Loucy (cell line): ENCODE data around the gene RAD52.

Experiments used
- H2AFZ ChIP-seq: fragments of 200-600 bp; sonication (generic); 2 replicates; pipeline ENCODE4 v1.6.0; 2016; ENCODE audit warnings: antibody characterized with exemption, mild to moderate bottlenecking, low read length, moderate library complexity
- H3F3A ChIP-seq: fragments of 200-600 bp; 2 replicates; pipeline ENCODE4 v1.6.0; 2016; ENCODE audit warnings: antibody characterized with exemption, low read depth, mild to moderate bottlenecking
- H3K27me3 ChIP-seq: fragments of 200-600 bp; sonication (generic); 2 replicates; pipeline ENCODE4 v1.6.1; 2014; ENCODE audit warnings: low read length, mild to moderate bottlenecking; ENCODE audit not compliant: insufficient read depth, poor library complexity, severe bottlenecking
- H3K36me3 ChIP-seq: fragments of 200-600 bp; sonication (generic); 2 replicates; pipeline ENCODE4 v1.6.1; 2016; ENCODE audit warnings: low read length; ENCODE audit not compliant: insufficient read depth
- H3K4me1 ChIP-seq: fragments of 200-600 bp; sonication (generic); 2 replicates; pipeline ENCODE4 v1.5.1; 2014; ENCODE audit warnings: low read length, mild to moderate bottlenecking; ENCODE audit not compliant: insufficient read depth, poor library complexity, severe bottlenecking
- H3K4me2 ChIP-seq: fragments of 200-600 bp; sonication (generic); 2 replicates; pipeline ENCODE4 v1.6.0; 2014; ENCODE audit warnings: antibody characterized with exemption, low read length, low read depth, mild to moderate bottlenecking; ENCODE audit not compliant: poor library complexity, severe bottlenecking
- H3K4me3 ChIP-seq: fragments of 200-600 bp; sonication (generic); 2 replicates; pipeline ENCODE4 v1.5.1; 2014; ENCODE audit warnings: low read length, mild to moderate bottlenecking, mixed read lengths; ENCODE audit not compliant: poor library complexity, severe bottlenecking
- H3K79me2 ChIP-seq: fragments of 200-600 bp; sonication (generic); 2 replicates; pipeline ENCODE4 v1.6.1; 2014; ENCODE audit warnings: low read length; ENCODE audit not compliant: insufficient read depth
- H3K9ac ChIP-seq: fragments of 200-600 bp; sonication (generic); 2 replicates; pipeline ENCODE4 v1.6.0; 2014; ENCODE audit warnings: mild to moderate bottlenecking, low read depth, low read length, moderate library complexity; ENCODE audit not compliant: poor library complexity, severe bottlenecking
- H3K9me2 ChIP-seq: fragments of 200-600 bp; sonication (generic); replicated peaks from 2 replicates; pipeline ENCODE4 v1.6.1; 2016; ENCODE audit warnings: low read depth, low read length, mixed read lengths
- H3K9me3 ChIP-seq: fragments of 200-600 bp; sonication (generic); 2 replicates; pipeline ENCODE4 v1.6.1; 2014; ENCODE audit warnings: mild to moderate bottlenecking, antibody characterized with exemption, low read length, low read depth; ENCODE audit not compliant: insufficient read depth
- H4K20me1 ChIP-seq: fragments of 200-600 bp; sonication (generic); 2 replicates; pipeline ENCODE4 v1.6.0; 2014; ENCODE audit warnings: antibody characterized with exemption, low read length, mild to moderate bottlenecking; ENCODE audit not compliant: insufficient read depth, poor library complexity, severe bottlenecking
- CTCF ChIP-seq: fragments of 200-600 bp; sonication (generic); conservative IDR thresholded peaks from 2 replicates; pipeline ENCODE4 v1.5.1; 2014; ENCODE audit warnings: mild to moderate bottlenecking, antibody characterized with exemption, low read length
- EZH2phosphoT487 ChIP-seq: fragments of 200-600 bp; IDR thresholded peaks from 2 replicates; pipeline ENCODE4 v1.6.1; 2018; ENCODE audit warnings: antibody characterized with exemption, mild to moderate bottlenecking, moderate library complexity, borderline replicate concordance

Gene RAD52

GRCh38 chr12:867905-868304, 81.6 kb downstream of the RAD52 start:
- H3K79me2 ChIP-seq, result no peaks in the 10 kb centered on the region
- peaks cover 97% of the 10 kb centered on the region for H3K36me3 ChIP-seq
- no peak overlapping the region for H2AFZ ChIP-seq
- H3F3A ChIP-seq, result no peaks in the 10 kb centered on the region
- TF ChIP-seq EZH2phosphoT487 (no peak), CTCF (no peak)
- no peaks in the 10 kb centered on the region for H3K9me3 ChIP-seq
- H3K4me3 ChIP-seq, result no peak overlapping the region
- no peaks in the 10 kb centered on the region for H3K9me2 ChIP-seq
- H3K27me3 ChIP-seq, result no peaks in the 10 kb centered on the region
- H4K20me1 ChIP-seq, result no peaks in the 10 kb centered on the region
- H3K4me2 ChIP-seq, result no peak overlapping the region
- H3K9ac ChIP-seq, result no peak overlapping the region
- no peaks in the 10 kb centered on the region for H3K4me1 ChIP-seq

DNA sequence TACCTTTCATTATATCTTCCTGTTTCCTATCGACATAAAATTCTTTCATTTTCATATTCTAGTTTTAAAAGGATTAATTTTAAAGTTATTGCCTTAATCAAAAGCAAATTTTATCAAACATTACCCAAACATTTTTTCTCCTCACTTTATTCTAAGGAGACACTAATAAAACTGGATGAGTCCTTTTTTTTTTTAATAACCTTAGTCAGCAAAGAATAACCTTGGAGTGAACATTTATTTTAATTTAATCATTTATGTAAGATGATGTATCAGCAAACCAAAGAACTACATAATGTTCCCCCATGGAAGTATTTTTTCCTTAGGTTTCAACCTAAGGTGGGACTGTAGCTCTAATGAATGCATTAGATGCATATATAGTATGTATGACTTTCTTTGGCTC, 83.9 kb downstream of the RAD52 start:
- H3F3A ChIP-seq, result no peaks in the 10 kb centered on the region
- H4K20me1 ChIP-seq, result no peaks in the 10 kb centered on the region
- TF ChIP-seq CTCF (no peak), EZH2phosphoT487 (no peak)
- H2AFZ ChIP-seq, result no peak overlapping the region
- H3K79me2 ChIP-seq, result no peaks in the 10 kb centered on the region
- H3K9ac ChIP-seq, result no peak overlapping the region
- H3K27me3 ChIP-seq, result no peaks in the 10 kb centered on the region
- H3K9me3 ChIP-seq, result no peaks in the 10 kb centered on the region
- H3K4me3 ChIP-seq, result no peak overlapping the region
- no peak overlapping the region for H3K4me2 ChIP-seq
- H3K36me3 ChIP-seq, result peaks cover 97% of the 10 kb centered on the region
- no peaks in the 10 kb centered on the region for H3K9me2 ChIP-seq
- no peaks in the 10 kb centered on the region for H3K4me1 ChIP-seq

DNA sequence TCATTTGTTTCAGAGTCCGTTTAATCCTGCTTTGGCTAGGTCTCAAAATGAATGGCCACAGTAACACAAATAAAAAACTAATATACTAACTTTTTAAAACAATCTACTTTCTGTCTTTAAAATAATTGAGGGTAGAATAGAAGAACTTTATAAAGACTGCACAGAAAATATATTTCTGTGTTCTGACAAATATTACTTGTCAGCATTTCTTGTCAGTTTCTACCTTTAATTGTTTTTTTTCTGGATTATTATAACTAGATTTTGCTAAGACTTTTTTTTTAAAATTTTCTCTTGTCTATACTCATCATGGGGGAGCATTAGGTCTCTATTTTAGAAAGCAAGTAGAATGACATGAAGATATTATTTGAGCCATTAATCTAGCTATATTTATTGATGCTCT, 86.2 kb downstream of the RAD52 start:
- TF ChIP-seq EZH2phosphoT487 (no peak), CTCF (no peak)
- no peaks in the 10 kb centered on the region for H3K9me2 ChIP-seq
- H2AFZ ChIP-seq, result no peak overlapping the region
- H3K4me1 ChIP-seq, result no peaks in the 10 kb centered on the region
- H3K9ac ChIP-seq, result no peak overlapping the region
- H3K36me3 ChIP-seq, result peaks cover 97% of the 10 kb centered on the region
- no peaks in the 10 kb centered on the region for H3K27me3 ChIP-seq
- H3K4me2 ChIP-seq, result no peak overlapping the region
- H3K4me3 ChIP-seq, result no peak overlapping the region
- H3K79me2 ChIP-seq, result no peaks in the 10 kb centered on the region; the same call in 1 of the 2 replicates
- H3K9me3 ChIP-seq, result no peaks in the 10 kb centered on the region
- H3F3A ChIP-seq, result no peaks in the 10 kb centered on the region
- H4K20me1 ChIP-seq, result peaks cover 13% of the 10 kb centered on the region
